OCI-M2 (cell line): ENCODE results near the gene MCL1.

Experiments used
- DNase-seq: peaks from one replicate; lab custom pipeline; 2025; ENCODE audit not compliant: unreplicated experiment; lab: John Stamatoyannopoulos, UW

The MCL1 gene

DNA sequence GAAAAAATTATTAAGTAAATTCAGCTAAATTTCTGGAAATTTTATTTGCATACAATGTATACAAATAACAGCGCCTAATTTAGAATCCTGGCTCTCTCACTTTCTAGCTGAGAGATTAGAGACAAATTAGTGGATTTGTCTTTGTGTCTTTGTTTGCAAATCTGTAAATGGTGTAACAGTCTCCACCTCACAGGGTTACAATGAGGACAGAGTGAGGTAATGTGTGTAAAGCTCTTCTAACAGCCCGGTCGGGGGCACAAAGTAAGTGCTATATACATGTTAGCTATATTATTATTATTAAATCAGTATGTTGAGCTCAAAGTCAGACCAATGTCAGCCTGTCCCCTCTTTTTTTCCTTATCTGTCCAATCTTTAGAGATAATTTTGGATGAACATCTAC lies 35.2 kb downstream of the MCL1 start:
- DNase-seq = no peak

DNA sequence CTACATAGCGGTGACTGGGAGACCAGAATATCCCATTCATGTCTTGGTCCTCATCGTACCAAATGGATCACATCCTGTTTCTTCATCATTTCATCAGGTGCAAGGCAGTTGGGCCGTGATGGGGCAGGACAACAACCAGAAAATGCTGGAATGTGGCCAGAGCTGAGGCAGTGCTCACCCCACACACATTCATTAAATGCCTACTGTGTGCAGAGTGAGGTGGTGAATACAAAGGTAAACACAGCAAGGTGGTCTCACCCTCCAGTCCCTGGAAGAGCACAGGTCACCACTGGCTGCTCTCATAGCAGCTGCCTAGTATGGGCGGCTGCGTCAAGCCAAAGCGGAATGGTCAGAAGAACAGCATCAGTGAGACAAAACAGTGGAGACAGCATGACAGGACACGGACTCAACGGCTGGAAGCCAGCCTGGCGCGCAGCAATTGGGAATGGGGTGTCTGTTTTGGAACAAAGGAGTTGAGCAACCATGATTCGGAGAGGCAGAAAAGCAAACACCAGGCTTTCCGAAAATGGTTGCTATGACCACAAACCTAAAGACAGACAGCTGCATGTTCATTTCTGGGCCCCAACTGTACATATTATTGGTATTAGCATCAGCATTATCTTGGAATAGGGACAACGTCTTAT lies 35.8 kb downstream of the MCL1 start:
- DNase-seq = no peak

DNA sequence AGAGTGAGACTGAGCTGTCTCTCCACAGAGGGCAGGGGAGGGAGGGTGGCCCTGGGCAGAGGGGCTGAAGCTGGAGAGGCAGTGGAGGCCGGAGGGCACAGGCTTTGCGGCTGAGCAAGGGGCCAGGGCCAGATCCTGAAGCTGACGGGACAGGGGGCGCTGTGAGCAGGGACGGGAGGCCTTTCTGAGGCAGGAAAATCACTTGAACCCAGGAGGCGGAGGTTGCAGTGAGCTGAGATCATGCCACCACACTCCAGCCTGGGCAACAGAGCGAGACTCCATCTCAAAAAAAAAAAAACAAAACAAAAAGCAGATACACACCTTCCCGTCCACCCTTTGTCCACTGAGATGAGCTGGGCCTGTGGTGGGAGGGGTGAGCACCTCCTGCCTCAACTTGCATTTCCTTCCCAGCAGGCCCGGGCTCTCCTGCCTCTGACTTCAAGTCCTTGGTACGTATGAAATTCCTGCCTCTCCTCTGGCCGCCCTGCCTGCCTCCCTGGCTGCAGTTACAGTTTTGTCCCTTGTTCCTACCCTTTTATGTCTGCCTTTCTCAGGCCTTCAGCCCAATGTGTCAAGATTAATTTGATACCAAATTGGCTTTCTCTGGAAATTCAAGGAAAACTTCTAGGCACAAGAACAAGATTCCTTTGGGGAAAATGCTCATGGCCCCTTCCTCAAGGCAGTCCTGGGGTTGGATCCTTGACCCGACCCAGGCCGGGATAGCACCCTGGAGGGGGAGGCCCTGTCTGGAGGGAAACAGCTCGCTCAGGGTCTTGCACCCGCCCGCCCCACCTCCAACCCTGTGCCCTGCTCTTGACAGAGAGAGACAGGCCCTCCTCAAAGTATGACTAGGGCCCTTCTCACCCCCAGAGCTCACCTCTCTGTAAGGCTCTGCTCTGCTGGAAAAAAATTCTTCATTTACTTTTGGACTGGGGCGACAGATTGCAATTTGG lies 41.4 kb downstream of the MCL1 start:
- no peak for DNase-seq

DNA sequence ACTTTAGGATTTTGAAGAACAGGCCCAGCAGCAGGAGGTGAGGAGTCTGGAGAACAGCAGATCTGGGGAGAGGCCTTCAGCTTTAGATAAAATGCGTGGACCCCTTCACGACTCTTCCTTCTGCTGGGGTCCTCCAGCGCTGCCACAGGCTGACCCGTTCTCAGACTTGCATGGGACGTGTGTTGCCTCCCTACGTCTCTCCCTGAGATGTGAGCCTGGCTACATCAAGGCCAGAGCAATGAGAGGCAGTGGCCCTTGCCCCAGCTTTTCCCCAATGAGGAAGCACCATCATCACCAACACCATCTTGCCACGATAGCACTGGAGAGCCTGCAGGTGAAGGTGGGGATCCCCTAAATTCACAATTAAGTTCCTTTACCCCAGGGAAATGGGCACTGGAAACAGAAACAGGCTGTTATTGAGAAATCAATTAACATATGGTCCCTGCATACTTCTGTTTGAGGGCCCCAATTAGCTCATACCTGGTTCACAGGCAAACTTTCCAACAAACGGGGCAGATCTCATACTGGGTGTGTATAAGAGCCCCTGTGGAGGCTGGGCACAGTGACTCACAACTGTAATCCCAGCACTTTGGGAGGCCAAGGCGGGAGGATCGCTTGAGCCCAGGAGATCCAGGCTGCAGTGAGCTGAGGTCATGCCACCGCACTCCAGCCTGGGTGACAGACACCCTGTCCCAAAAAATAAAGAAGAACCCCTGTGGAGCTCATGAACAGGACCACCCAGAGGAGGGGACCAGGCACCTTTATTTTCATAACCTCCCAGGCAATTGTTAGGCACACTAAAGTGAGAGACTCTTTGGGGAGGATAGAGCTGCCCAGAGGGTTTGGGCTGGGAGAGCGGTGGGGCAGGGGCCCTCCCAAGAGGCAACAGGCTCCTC lies 42.3 kb downstream of the MCL1 start:
- no peak for DNase-seq

DNA sequence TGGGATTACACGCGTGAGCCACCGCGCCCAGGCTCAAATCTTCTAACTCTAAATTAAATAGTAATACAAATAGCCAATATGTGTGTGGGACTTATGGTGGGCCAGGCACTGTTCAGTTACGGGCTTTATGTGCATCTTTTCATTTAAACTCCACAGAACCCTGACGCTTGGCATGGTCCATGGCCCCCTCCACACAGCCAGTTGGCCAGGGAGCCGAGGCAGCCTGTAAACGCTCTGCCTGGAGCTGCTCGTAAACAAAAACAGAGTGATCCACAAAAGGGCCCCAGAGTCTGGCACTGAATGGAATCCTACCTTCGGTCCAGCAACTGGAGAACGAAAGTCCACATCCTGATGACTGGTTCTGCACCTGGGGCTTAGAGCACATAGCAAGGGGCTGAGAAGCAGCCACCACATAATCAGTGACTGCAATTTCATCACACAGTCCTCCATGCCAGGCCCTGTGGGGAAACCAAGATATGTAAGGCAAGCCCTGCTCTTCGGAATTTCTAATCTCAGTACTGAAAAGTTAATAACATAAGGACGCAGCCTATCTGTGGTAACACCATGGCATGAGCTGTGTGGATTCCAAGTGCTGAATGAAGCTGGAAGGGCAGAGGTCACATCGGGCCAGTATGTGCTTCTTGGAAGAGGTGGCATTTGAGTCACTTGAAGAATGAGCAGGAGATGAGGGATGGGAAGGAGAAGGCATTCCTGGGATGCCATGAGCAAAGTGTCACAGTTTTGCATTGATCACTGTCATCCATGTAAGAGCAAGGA lies 43.7 kb downstream of the MCL1 start:
- no peak for DNase-seq

DNA sequence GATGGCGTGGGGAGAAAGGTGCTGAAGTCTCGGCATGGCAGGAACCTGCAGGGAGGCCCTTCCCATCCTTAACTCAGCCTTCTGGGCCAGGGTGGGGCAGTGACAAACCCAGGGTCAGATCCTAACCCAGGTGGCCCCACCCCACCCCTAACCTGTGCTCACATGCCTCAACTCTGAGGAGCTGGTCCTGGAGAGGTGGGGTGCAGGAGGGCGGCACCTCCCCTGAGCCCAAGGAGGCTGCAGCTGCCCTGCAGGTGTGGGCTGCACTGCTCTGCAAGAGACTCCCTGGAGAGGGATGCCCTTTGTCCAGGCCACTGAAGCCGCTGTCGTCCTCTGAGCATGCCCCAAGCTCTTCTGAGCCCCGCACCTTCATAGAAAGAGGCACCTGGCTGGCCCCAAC lies 45.4 kb downstream of the MCL1 start:
- no peak for DNase-seq

DNA sequence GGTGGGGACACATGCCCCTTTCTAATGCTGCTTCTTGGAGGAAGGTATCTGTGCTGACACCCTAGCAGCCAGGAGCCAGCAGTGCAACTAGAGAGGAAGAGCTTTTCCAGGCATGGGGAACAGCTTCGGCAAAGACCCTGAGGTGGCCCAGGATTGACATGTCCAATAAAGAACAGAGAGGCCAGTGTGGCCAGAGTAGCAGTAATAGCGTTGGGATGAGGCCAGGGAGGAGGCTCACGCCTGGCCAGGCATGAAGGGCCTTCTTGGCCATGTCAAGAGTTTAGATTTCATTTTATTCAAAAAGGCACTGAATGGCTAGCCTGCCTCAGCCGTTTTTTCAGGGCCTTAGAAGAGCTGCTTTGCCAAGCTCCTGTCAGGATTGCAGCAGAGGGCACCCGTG lies 46.5 kb downstream of the MCL1 start:
- DNase-seq = no peak

DNA sequence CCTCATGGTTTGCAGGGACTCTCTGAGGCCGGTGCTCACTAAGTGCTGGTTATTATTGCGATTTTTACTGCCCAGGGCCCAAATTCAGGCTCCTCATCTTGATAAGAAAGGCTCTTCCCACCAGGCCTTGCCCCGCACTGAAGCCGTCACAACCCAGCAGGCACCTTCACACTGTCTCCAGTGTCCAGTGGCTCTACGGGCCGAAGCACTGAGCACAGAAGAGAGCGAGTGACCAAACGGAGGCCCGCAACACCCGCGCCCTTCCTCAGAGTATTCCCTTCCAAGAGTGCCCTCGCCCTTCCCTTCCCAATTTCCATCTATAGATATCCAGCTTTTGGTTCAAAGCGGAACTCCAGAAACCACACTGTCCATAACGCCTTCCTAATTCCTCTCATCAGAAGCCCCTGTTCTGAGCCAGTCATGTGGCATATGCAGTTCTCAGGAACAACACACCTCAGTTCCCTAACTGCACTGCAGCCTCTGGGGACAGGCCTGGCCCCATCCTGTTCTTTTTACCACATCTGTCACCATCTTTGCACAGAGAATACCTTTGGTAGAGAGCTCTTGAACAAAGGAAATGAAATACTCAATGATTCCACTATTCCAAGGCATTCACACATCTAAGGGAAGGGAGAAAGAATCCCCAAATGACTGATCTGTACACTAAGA lies 48.8 kb downstream of the MCL1 start:
- no peak for DNase-seq

DNA sequence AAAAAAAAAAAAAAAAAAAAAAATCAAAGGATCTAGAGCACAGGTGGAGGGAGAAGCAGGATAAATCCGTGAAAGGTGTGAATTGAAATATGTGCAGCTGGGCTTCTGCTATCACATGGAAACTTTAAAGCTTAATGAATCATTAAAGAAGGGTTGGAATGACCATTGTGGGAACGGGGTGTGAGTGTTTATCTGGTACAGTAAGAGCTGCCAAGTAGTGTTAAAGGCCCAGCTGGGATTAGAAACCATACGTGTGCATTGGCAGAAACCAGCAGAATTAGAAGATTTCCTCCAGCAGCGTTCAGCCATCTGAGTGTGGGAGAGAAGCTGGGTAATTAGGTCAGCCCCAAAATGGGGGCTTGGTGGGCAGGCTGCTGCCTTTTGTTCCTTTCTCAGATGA lies 50.4 kb downstream of the MCL1 start:
- DNase-seq = no peak

DNA sequence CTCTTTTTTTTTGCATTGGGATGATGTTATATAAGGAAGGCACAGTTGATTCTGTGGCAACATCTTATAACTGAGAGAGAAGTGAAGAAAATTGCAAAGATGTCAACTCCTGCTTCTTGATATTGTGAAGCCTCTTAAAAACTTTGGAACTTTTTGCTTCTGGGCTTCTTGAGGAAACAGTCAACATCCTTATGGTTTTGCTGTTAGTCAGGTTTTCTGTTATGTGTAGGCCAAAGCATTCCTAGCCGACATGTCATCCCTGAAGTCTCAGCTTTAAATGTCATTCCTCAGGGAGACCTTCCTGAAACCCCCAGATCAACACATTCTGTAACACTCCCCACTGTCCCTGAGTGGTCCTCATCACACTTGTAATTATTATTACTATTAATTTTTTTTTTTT lies 51.2 kb downstream of the MCL1 start:
- no peak for DNase-seq

DNA sequence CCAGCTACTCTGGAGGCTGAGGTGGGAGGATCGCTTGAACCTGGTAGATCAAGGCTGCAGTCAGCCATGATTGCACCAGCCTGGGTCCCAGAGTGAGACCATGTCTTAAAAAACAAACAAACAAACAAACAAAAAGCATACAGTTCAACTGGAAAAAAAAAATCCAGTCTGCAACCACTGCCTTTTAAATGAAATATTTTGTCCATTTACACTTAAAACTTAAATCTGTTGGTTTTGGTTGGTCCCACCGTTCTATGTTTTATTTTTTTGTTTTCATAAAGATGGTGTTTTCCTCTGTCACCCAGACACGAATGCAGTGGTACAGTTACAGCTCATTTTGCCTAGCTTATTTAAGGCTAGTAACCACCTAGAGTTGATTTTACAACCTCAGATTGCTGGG lies 54.1 kb downstream of the MCL1 start:
- DNase-seq = no peak
